Sigmoid colon (tissue), 4 donors: ENCODE data around the gene SMYD3.

Experiments
- CTCF ChIP-seq, 4 experiments: fragments of 450-650 bp in 3 of 4; fragments of 200-600 bp in 1 of 4; IDR thresholded peaks; one replicate each; pipeline ENCODE4 v1.5.1; 2016 to 2019; ENCODE audit warnings: antibody characterized with exemption in 4 of 4, mild to moderate bottlenecking in 3 of 4, moderate library complexity in 2 of 4
- EP300 ChIP-seq, 4 donors: sonication (generic); formaldehyde crosslinking; IDR thresholded peaks; one replicate each; pipeline ENCODE4 v1.6.1; 2017; ENCODE audit warnings: antibody characterized with exemption in 4 of 4
- POLR2A ChIP-seq, 2 donors: fragments of 450-650 bp; IDR thresholded peaks; one replicate each; pipeline ENCODE4 v1.6.1; 2016; ENCODE audit warnings: antibody characterized with exemption in 2 of 2, mild to moderate bottlenecking in 2 of 2, moderate library complexity in 2 of 2
- POLR2AphosphoS5 ChIP-seq, 4 donors: sonication (generic); formaldehyde crosslinking; IDR thresholded peaks; one replicate each; pipeline ENCODE4 v1.6.1; 2017; ENCODE audit warnings: antibody characterized with exemption in 4 of 4

- TF ChIP-seq POLR2A (IDR thresholded peaks at IDR 0.05) (no peak), EP300 (IDR thresholded peaks at IDR 0.05) (no peak), CTCF (IDR thresholded peaks at IDR 0.05) (no peak), POLR2AphosphoS5 (IDR thresholded peaks at IDR 0.05) (no peak)
These were observed 650.0 kb downstream of the SMYD3 start for GRCh38 chr1:245856944-245857531.
